ENCODE measurements around the gene TMEM129.

Gene TMEM129

GRCh38 chr4:1758306-1759121 lies 37.4 kb upstream of the TMEM129 start:
- no peak for DNase-seq (ENCODE audit: low read depth in 2 of 2, low spot score in 1 of 2)

DNA sequence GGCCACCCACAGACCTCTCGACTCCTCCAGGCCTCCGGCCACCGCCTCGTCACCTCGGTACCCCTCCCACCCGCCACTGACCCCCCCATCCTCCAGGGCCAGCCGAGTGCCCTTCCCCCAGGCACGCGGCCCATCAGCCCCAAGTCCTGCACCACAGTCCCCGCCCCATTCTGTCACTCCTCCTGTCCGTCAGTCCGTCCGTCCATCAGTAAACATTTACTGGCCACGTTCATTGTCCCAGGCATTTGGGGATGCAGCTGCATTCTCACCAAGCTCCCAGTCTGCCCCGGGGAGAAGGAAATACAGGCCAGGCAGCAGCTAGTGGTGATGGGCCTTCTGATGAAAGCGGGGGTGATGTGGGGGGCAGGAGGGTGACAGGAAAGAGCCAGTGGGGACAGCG lies 36.7 kb upstream of the TMEM129 start:
- no peak for DNase-seq (ENCODE audit: low read depth in 2 of 2, low spot score in 1 of 2)

GRCh38 chr4:1756893-1757779 lies 36.0 kb upstream of the TMEM129 start:
- no peak for DNase-seq (ENCODE audit: low read depth in 2 of 2, low spot score in 1 of 2)

GRCh38 chr4:1756079-1756478 lies 35.0 kb upstream of the TMEM129 start:
- no peak for DNase-seq (ENCODE audit: low read depth in 2 of 2, low spot score in 1 of 2)

DNA sequence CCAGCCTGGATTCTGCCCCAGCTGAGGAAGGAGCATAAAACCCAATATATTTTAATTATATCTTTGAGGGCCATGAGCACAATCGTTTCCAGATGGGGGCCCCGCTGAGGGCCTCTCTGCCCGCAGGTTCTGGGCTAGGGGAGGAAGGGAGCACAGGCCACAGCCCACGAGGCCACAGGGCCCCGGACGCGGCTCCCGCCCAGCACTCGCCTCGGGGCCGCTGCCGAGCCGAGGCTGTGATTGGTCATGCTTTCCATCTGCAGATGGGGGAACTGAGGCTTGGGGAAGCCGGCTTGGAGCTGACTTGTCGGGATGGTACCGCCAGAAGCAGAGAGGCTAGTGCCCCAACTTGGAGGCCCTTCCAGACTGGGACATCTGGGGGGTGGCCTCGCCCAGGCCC lies 34.2 kb upstream of the TMEM129 start:
- DNase-seq (ENCODE audit: low read depth in 2 of 2, low spot score in 1 of 2): no peak

- DNase-seq (ENCODE audit: low read depth in 2 of 2, low spot score in 1 of 2): no peak
Observed at GRCh38 chr4:1754336-1754735, 33.2 kb upstream of the TMEM129 start.

DNA sequence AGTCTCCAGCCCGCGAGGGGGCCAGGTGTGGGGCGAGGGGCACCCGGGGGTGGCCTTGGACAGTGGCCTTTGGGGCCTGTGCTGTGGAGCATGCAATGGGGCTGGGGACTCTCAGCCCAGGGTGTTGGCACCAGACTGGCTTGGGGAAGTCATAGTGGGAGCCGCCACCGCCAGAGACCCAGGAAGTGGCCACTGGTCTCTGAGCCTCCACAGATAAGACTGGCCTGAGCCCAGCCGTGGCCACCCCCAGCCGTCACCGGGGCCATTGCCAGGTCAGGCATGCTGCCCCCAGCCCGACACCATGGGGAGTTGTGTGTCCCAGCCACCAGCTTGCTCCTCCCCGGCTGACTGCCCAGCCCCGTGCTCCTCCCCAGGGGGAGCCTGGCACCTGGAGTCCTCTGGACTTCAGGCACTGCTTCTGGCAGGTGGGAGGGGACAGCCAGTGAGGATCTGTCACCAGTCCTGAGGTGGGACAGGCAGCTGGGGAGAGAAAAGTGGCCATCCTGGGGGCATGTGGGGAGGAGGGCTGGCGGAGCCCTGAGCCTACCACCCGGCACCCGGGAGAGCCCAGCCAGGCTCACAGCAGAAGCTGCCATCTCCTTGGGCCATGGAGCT lies 32.7 kb upstream of the TMEM129 start:
- no peak for DNase-seq (ENCODE audit: low read depth in 2 of 2, low spot score in 1 of 2)

DNA sequence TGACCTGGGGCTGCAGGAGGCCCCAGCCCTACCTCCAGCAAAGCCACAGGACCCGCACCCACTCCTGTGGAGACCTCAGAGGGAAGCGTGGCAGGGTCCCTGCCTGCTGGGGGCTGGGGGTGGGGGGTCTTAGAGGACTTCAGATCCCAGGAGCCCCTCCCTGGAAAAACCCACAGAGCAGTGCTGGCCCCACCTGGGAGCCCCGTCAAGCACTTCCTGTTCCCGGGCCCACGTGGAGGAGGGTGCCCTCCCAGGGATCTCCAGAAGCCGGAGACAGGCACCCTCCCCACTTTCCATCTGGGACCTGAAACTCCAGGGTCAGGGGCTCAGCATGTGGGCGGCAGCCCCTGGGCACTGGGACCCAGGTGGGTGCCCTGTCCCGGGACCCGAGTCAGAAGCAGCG lies 32.2 kb upstream of the TMEM129 start:
- no peak for DNase-seq (ENCODE audit: low read depth in 2 of 2, low spot score in 1 of 2)

DNA sequence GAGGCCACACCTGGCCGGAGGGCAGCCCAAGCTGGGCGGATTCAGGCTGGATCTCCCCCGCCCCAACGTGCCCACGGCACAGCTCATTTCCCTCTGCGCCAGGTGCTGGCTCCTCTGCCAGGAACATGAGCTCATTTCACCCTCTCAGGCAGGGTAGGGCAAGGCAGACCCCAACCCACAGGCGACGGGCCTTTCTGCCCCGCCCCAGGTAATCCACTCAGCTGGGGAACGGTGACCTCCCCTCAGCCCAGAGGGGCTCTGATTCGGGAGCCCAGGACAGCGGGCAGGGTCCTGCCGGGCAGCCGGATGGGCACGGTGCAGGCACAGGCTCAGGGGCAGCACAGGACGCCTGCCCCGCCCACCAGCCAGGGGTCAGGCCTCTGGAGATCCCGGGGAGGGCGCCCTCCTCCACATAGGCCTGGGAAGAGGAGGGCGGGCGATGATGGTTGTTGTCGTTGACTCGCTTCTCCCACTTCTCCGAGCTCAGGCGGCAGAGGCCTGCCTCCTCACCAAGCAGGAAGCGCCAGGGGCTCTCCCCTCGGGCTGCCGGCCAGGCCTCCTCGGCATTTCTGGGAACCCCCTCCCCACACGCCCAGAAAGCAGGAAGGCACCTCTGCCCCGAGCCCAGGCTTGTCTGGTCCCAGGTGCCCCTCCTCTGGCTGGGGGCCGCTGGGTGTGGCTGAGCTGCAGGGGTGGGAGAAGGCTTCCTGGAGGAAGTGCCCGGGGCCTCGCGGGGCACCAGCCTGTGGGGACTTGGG lies 31.3 kb upstream of the TMEM129 start:
- no peak for DNase-seq (ENCODE audit: low read depth in 2 of 2, low spot score in 1 of 2)

GRCh38 chr4:1751919-1752283 lies 30.8 kb upstream of the TMEM129 start:
- no peak for DNase-seq (ENCODE audit: low read depth in 2 of 2, low spot score in 1 of 2)

DNA sequence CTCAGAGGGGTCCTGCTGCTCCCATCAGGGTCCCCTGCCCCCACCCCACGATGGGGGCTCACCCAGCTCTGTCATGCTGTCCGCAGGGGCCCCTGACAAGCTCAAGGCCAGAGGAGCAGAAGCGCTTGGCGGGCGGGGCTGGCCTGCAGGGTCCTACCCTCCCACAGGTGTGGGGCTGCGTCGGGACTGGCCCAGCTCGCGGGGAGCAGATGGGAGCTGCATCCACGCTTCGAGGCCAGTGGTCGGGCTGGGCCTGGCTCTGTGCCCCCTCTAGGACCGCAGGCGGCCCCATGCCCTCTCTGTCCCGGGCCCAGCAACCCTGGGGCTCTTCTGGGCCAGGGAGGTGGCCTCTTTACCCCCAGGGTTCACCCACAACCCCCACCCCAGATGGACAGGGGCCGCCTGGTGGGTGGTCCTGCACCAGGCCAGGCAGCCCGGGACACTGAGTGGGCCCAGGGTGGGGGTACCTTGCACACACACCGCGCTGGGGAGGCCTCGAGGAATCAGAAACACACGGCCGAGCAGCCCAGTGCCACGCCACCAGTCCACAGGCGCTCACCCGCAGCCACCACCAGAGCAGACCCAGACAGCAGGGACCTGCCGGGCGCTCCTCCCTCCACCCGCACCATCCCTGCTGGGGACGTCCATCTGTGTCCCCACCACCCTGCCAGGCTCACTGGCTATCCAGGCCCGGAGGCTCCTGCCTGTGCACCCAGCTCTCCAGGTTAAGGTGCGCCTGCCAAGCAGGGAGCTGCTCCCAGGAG lies 30.2 kb upstream of the TMEM129 start:
- no peak for DNase-seq (ENCODE audit: low read depth in 2 of 2, low spot score in 1 of 2)

- DNase-seq (ENCODE audit: low read depth in 2 of 2, low spot score in 1 of 2): no peak
Observed at GRCh38 chr4:1750381-1751154, 29.4 kb upstream of the TMEM129 start.

DNA sequence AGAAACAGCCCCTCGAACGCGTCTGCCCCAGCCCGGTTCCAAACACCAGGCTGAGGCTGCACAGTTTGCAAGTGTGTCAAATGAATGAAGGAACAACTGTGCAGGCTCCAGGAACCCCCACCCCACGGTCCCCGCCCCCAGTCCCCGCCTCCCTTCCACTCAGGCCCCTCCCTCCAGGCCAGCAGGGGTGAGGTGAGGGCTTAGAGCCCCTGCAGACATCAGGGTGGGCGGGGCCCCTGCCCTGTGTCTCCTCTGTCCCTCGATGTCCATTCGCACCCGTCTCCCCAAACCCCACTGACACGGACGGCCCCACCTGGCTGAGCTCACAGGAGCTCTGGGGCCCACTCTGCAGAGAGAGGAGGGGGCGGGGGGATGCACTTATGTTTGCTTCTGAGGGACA lies 28.7 kb upstream of the TMEM129 start:
- DNase-seq (ENCODE audit: low read depth in 2 of 2, low spot score in 1 of 2): no peak

DNA sequence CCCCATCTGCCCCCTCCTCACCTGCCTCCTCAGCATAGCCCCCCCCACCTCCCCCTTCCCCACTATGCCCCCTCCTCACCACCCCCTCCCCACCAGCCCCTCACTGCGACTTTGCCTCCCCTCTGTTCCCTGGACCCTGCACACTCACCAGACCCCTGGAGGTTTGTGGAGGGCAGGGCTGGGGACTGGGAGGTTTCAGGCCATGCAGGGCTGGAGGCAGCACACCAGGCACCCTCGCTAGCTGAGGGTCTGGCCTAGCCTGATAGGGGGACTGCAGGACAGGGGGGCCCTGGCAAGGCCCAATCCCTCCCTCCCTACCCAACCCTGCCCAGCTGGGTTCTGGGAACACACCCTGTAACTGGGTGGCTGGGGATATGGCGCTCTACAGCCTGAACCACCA lies 28.2 kb upstream of the TMEM129 start:
- DNase-seq (ENCODE audit: low read depth in 2 of 2, low spot score in 1 of 2): no peak

GRCh38 chr4:1748465-1748995 lies 27.4 kb upstream of the TMEM129 start:
- peak; percentile 45 to 58 for DNase-seq (ENCODE audit: low read depth in 2 of 2, low spot score in 1 of 2)

DNA sequence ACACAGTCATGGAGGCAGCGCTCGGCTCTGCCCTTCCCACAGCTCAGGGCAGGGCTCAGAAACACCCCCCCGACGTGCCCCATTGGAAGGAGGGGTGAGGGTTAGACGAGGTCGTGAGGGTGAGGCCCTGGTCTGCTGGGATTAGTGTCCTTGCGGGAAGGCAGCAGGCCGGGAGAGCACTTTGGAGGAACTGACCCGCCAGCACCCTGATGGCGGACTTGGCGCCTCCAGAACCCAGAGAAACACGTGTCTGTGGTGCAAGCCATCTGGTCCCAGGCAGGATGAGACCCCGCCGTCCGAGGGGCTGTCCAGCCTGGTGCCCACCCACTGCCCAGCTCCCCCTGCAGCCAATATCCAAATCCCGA lies 26.5 kb upstream of the TMEM129 start:
- no peak for DNase-seq (ENCODE audit: low read depth in 2 of 2, low spot score in 1 of 2)

- no peak for DNase-seq (ENCODE audit: low read depth in 2 of 2, low spot score in 1 of 2)
Observed at GRCh38 chr4:1746919-1747602, 25.9 kb upstream of the TMEM129 start.

DNA sequence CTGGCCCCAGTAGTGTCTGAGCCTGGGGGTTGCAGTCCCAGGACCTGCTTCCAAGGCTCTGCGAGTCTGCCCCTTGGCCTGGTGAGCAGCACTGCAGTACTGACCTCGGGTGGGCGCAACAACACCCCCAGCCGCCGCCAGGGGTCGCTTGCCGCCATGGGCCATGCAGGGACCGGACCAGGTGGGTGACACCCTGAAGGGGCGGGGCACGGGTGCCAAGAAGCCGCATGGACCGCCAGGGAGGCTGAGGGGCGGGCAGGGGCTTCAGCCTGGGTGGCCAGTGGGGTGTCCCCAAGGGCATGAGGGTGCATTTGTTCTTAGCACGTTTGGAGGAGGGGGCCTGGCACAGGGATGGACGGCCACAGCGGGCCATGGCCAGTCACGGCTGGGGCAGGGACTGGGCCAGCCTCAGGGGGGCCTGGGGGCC lies 25.2 kb upstream of the TMEM129 start:
- peak; percentile 56 to 64 for DNase-seq (ENCODE audit: low read depth in 2 of 2, low spot score in 1 of 2)

DNA sequence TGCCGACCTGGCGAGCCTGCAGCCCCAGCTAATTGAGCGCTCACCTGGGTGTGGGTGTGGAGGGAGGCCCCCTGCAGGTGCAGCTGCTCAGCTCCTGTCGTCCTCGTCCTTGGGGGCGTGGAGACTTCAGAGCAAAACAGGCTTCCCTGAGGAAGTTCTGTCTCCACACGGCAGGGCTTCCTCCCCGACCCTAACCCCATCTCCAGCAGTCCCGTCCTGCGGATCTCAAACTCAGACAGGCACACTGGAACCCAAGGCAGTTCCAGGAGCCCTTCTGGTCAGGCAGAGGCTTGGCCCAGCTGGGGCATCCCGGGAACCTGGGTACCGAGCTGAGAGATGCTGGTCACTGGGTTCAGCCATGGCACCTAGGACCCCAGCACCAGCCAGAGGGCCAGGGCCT lies 24.6 kb upstream of the TMEM129 start:
- no peak for DNase-seq (ENCODE audit: low read depth in 2 of 2, low spot score in 1 of 2)

Measured in stimulated activated CD8-positive, alpha-beta memory T cell treated with anti-CD3 and anti-CD28 coated beads, Interleukin-4, amount 100 ng/mL, for 1 hour (primary cell).